Cardiac muscle cell (in vitro differentiated cells and primary cell): ENCODE results near the gene HMG20B. TPM values are rescaled to one million over a fixed set of nuclear protein-coding genes. Genes with fewer than 3 reads are reported as not detected.

ENCODE experiments used
- DNase-seq, 2 donors: peaks; one replicate each; pipeline versions ENCODE4 v3.0.0 to v3.0.0-alpha.2; 2010 to 2017; ENCODE audit warnings: low read depth in 1 of 2, low spot score in 1 of 2
- H3K27ac ChIP-seq: fragments of 200-600 bp; sonication (generic); 2 replicates; pipeline ENCODE4 v1.5.1; 2016
- H3K27me3 ChIP-seq: fragments of 200-600 bp; sonication (generic); 2 replicates; pipeline ENCODE4 v1.6.0; 2016; ENCODE audit warnings: control low read depth
- H3K36me3 ChIP-seq: fragments of 200-600 bp; sonication (generic); 2 replicates; pipeline ENCODE4 v1.5.1; 2016; ENCODE audit warnings: control low read depth
- H3K4me1 ChIP-seq: fragments of 200-600 bp; sonication (generic); 2 replicates; pipeline ENCODE4 v1.8.1; 2017; ENCODE audit warnings: low read depth, mild to moderate bottlenecking, mixed run types
- H3K4me3 ChIP-seq: fragments of 200-600 bp; sonication (generic); 2 replicates; pipeline ENCODE4 v1.5.1; 2016; ENCODE audit warnings: mild to moderate bottlenecking
- H3K9me3 ChIP-seq: fragments of 200-600 bp; sonication (generic); 2 replicates; pipeline ENCODE4 v1.5.1; 2017; ENCODE audit warnings: low read depth, mild to moderate bottlenecking, control low read depth
- CTCF ChIP-seq: IDR thresholded peaks from 2 replicates; pipeline ENCODE4 v1.5.1; 2012; ENCODE audit warnings: low read depth, mild to moderate bottlenecking, low read length
- polyA plus RNA-seq: library from polyadenylated mRNA; unstranded; fragments of >200 nt; fragmentation: Nextera tagmentation; extraction: Ambion mirVana; gene quantifications from 2 replicates; pipeline ENCODE4 v1.2.1, GENCODE V29; 2016
- total RNA-seq: library from RNA; depleted of rRNA; stranded (reverse); fragments of >200 nt; gene quantifications from 2 replicates; pipeline ENCODE4 v1.2.3, GENCODE V29; 2016

The HMG20B gene
- total and polyA plus RNA-seq, 2 experiments from 2014 or later: 154 to 253 TPM

DNA sequence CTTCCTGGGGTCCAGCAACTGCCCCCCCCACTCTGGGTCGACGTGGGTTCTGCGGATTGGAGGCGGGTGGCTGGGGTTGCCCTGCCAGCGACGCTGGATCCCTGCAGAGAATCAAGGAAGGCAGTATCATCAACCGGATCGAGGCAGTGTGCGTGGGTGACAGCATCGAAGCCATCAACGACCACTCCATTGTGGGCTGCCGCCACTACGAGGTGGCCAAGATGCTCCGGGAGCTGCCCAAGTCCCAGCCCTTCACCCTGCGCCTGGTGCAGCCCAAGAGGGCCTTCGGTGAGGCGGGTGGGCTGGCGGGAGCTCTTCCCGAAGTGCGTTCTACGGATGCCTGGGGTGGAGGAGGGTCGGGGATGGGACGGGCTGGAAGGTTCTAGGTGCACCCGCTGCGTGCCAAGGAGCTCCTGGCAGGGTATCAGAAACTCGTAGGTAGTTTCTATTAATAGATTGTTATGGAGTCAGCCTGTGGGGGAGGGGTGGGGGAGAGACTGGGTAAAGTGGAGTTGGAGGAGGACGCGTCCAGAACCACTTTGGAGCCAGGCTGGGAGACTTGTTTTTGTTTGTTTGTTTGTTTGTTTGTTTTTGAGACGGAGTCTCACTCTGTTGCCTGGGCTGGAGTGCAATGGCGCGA is 14.1 kb downstream of the HMG20B start:
- no peak for DNase-seq
- TF ChIP-seq CTCF: no peak
- H3K27me3 ChIP-seq: peaks cover 41% of the 10 kb centered on the region
- H3K36me3 ChIP-seq: no peaks in the 10 kb centered on the region
- H3K4me1 ChIP-seq: no peaks in the 10 kb centered on the region
- no peak overlapping the region for H3K27ac ChIP-seq
- no peaks in the 10 kb centered on the region for H3K9me3 ChIP-seq
- H3K4me3 ChIP-seq: no peak overlapping the region

DNA sequence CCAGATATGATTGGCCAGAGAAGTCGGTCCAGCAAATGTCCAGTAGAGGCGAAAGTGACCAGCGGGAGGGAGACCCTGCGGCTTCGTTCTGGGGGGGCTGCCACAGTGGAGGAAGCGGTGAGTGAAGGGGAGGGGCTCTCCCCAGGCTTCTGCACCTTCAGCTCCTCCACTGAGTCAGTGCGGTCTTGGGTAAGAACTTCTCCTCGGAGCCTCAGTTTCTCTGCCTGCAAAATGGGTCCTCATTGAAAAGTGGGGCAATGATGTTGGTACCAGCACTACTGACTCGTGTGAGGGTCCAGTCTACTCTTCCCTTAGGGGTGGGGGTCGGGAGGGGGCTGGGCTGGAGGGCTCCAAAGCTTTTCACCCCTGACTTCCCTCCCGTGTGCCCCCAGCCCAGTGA is 16.7 kb downstream of the HMG20B start:
- H3K36me3 ChIP-seq: no peaks in the 10 kb centered on the region
- H3K4me3 ChIP-seq: no peak overlapping the region
- no peaks in the 10 kb centered on the region for H3K9me3 ChIP-seq
- TF ChIP-seq CTCF: no peak
- DNase-seq: no peak
- H3K4me1 ChIP-seq: no peaks in the 10 kb centered on the region
- H3K27ac ChIP-seq: no peak overlapping the region
- H3K27me3 ChIP-seq: peaks cover 36% of the 10 kb centered on the region

GRCh38 chr19:3589949-3590348 is 17.2 kb downstream of the HMG20B start:
- TF ChIP-seq CTCF: no peak
- Histone ChIP-seq H3K4me1 (no peaks in the 10 kb centered on the region), H3K4me3 (no peak overlapping the region), H3K36me3 (no peaks in the 10 kb centered on the region), H3K27me3 (peaks cover 30% of the 10 kb centered on the region), H3K9me3 (no peaks in the 10 kb centered on the region), H3K27ac (no peak overlapping the region)
- no peak for DNase-seq

DNA sequence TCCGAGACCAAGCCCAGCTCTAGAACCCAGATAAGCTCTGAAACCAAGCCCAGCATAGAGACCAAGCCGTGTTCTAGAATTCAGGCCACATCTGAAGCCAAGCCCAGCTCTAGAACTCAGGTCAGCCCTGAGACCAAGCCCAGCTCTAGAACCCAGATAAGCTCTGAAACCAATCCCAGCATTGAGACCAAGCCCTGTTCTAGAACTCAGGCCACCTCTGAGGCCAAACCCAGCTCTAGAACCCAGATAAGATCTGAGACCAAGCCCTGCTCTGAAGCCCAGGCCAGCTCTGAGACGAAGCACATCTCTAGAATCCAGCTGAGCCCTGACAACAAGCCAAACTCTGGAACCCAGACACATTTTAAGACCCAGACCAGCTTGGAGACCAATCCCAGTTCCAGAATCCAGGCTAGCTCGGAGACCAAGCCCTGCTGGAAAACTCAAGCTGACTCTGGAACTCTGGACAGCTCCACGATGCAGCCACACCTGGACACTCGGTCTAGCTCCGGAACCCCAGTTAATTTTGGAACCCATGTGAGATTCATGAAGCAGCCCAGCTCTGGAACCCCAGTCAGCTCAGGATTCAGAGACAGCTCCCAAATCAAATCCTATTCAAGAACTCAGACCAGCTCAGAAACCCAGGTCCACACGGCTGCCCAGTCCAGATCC is 18.4 kb downstream of the HMG20B start:
- H3K27me3 ChIP-seq: peaks cover 19% of the 10 kb centered on the region
- no peaks in the 10 kb centered on the region for H3K36me3 ChIP-seq

GRCh38 chr19:3591876-3592613 is 19.3 kb downstream of the HMG20B start:
- Histone ChIP-seq H3K4me1 (no peaks in the 10 kb centered on the region), H3K9me3 (no peaks in the 10 kb centered on the region), H3K27ac (no peak overlapping the region), H3K4me3 (no peak overlapping the region), H3K27me3 (peaks cover 10% of the 10 kb centered on the region), H3K36me3 (no peaks in the 10 kb centered on the region)
- TF ChIP-seq CTCF: no peak
- DNase-seq: peak in 1 of 2 donors; percentile 40

More for the DNA sequence above, 18.4 kb downstream of the HMG20B start:
- no peaks in the 10 kb centered on the region for H3K9me3 ChIP-seq
- TF ChIP-seq CTCF: no peak
- H3K4me3 ChIP-seq: no peak overlapping the region
- DNase-seq: no peak
- no peak overlapping the region for H3K27ac ChIP-seq
- H3K4me1 ChIP-seq: no peaks in the 10 kb centered on the region
